Measurements from ENCODE around the gene KCNJ2.

KCNJ2 gene

DNA sequence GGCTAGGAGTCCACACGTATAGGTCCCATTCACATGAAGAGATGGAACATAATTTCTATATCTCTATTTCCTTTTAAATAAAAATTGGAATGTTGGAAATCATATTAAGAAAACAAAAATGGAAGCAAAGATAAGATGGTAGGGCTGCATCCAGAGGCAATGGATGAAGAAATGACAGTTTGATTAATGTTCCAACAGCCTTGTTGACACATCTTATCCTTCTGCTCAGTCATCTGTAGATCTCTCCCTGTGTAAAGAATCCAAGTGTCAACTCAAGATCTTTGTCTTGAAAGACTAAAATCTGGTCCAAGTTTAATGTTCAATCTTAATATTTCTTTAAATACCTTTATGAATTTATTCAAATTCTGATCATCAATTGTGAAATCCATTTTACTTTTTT, 7.8 kb upstream of the KCNJ2 start:
- no peak for DNase-seq

- no peak for DNase-seq
These were observed 3.9 kb upstream of the KCNJ2 start for GRCh38 chr17:70165383-70165782.

DNA sequence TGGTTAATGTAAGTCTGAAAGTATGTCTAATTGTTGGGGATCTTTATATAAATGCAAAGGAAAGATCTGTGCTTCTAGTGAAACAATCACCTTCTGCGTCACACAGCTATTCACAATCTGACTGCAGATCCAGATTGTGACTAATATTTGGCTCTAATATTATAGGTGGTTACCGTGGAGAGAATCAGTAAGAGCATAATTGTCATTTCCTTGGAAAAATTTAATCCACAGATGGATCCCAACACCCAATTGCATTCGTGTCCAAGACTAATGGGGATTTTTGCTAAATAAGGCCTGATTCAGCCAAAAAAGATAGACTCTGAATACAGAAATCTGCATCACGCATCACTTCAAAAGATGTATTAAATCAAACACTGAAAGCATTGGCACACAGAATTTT, 2.7 kb upstream of the KCNJ2 start:
- no peak for DNase-seq

- peak; percentile 59 for DNase-seq
These were observed 1.0 kb upstream of the KCNJ2 start for GRCh38 chr17:70168044-70168976.

- no peak for DNase-seq
These were observed 621 bp downstream of the KCNJ2 start for GRCh38 chr17:70169709-70170597.

DNA sequence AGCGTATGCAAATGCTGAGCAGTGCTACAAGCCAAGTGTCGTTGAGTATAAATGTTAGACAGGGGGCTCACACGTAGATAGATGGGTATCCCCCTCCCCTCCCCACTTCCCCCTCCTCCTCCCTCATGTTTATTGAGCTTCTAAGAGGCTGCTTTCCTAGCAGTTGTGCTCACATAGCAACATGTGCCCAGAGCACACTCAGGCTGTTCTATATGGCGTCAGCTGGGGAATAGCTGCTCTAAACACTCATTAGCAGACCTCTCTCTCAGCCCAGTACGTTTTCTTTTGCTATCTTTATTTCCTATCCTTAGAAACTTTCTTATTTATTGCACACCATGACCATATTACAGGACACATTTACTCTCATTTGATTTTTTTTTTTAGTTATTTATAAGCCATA, 1.8 kb downstream of the KCNJ2 start:
- DNase-seq, result no peak

DNA sequence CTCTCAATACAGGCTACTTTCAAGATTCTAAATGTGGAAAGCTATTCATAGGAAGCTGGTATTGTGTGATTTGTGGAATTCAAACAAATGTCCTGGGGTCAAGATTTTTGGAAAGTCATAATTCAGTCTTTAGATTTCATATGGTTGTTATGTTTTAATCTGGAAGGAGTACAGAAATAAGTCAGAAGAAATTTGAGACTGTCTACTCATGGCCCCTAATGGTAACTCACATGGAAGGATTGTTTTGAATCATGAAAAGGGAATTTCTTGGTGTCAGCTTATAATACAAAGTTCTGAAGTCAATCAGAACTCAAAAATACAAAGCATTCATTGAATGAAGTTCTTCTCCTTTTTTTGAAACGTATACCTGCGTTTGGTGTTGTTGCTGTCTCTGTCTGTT, 3.1 kb downstream of the KCNJ2 start:
- DNase-seq, result no peak

GRCh38 chr17:70172923-70173322, 3.6 kb downstream of the KCNJ2 start:
- DNase-seq, result no peak

DNA sequence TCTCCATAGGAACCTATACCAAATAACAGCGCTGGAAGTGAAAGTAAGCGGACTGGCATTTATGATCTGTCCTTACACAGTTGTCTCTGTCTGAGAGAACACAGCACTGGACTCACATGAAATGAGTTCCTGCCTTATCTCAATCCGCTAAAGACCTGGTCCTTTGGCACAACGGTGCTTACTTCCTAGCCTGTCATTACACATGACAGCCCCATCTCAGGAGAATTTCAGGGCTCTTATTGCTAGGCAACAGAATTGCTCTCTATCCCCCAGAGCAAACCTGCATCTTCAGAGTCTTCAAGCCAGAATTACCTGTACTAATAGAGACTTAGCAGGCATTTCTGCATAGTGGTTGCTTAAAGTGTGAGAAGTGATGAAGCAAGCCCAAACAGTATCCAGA, 4.3 kb downstream of the KCNJ2 start:
- DNase-seq, result no peak

GRCh38 chr17:70181376-70181775, 12.0 kb downstream of the KCNJ2 start:
- DNase-seq, result no peak

DNA sequence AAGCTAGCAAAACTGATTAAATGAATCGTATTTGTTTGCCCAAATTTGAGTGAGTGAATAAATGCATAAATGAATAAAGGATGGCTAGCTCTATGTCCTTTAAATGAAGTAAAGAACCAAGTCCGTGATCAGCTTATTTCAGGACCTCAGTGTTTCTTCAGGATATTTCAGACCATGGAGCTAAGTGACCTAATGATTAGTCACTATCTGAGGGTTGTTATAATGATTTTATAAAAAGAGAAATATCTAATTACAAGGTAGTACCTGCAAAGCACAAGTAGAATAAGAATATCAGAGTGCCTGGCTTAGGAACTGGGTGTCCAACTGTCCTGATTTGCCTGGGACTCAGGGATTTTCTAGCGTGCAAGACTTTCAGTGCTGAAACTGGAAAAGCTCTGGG, 12.5 kb downstream of the KCNJ2 start:
- no peak for DNase-seq

- no peak for DNase-seq
These were observed 14.2 kb downstream of the KCNJ2 start for GRCh38 chr17:70183508-70183907.

DNA sequence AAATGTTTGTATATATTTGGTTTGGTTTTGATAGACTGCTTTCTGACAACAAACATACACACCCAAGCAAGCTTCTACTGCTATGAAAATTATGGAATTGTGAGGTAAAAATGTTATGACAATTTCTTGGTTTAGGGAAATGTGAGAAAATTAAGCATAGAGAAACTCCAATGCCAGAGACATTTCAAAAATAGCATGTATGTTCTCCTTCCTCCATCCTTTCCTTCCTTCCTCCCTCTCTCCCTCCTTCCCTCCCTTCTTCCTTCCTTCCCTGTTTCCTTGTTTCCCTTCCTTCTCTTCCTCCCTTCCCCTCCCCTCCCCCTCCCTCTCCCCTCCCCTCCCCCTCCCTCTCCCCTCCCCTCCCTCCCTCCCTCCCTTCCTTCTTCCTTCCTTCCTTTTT, 14.9 kb downstream of the KCNJ2 start:
- no peak for DNase-seq

DNA sequence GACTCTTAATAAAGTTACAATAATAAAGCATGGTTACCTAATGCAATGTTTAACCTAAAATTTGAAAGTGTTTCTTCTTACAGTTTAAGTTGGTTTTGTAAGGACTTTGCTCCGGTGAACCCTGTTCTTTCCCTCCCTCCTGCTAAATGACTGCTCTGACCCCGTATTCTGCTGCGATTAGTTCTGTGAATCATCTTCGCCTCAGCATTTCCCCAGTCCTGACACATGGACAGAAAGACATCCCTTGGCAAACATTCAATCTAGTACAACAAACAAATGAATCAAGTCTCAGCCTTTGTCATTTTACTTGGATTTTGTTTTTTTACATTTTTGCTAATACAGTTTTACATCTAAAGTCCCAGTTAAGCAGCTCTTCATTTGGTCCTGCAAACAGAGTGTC, 15.4 kb downstream of the KCNJ2 start:
- no peak for DNase-seq

DNA sequence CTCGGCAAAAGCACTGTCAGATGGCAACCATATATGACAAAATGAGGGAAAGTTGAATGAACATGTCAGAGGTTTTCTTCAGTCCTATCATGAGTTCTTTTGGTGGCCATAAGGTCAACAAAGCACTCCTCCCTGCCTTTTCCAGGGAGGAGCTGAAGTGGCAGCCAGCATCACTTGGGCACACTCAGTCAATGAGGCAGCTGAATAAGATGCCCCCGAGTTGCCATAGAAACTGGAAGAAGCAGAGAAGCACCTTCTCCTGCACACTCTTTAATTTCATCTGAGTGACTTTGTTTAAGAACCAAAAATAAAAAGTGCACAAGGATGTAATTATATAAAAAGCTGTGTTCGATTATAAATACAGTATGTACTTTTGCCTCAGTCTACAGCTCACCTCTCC, 16.0 kb downstream of the KCNJ2 start:
- DNase-seq, result no peak

DNA sequence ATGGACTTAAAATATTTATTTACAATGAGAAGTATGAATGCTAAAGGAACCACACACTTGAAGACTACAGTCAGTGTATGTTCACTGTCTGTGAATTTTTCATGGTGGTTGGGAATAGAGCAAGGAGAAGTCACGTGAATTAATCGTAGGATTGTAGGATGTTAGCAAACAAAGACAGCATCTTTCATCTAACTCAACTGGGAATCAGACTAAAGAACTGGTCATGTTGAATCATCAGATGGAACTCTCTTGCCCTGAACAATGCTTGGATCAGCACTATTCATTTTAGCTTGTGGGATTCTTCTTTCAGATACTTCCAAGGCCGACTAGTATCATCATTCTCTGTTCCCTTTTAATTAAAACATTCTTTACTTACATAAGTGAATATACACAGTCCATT, 18.1 kb downstream of the KCNJ2 start:
- DNase-seq, result no peak

GRCh38 chr17:70190959-70191805, 21.9 kb downstream of the KCNJ2 start:
- DNase-seq, result no peak

- no peak for DNase-seq
These were observed 25.8 kb downstream of the KCNJ2 start for GRCh38 chr17:70195091-70195490.

DNA sequence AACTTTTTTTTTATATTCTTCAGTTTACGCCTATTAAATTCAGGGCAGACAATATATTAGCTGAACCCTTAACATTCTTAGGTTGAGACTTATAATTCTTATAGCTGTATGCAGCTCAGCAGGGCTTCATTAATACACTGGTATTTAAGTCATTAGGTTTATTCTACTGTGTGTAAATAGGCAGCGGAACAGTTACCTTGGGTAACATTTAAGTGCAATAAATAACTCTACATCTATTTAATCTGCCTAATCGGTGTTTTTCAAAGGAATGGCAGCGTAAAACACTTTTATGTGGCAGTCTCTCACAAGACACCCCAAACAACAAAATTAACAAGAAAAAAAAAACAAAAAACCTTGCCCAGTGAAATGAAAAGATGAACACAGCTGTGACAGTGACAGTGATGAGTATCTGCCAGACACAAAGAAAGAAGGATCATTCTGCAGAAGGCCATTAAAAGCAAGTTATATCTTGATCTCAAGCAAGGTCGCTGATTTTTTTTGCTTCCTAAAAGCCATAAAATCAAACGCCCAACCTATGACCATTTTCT, 32.6 kb downstream of the KCNJ2 start:
- DNase-seq, result no peak

GRCh38 chr17:70202840-70203239, 33.5 kb downstream of the KCNJ2 start:
- no peak for DNase-seq

DNA sequence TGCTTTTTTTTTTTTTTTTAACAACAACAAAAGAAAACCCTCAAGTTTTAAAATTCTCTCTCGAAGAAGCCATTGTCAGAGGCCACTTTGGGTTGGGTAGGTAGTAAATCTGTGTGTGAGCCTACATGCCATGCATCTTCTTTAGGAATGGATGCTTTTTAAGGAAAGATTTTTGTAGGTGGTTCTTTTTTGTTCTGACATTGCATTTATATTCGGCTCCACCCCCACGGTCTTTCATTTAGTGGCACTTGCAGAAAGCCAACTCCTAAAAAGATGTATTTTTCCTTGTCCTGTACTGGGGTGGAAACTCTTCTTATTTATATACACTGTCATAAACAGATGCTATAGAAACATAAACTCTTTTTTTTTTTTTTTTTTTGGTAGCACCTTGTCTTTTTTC, 35.1 kb downstream of the KCNJ2 start:
- no peak for DNase-seq

GRCh38 chr17:70205401-70205800, 36.1 kb downstream of the KCNJ2 start:
- DNase-seq, result no peak
